Glomerular visceral epithelial cell (primary cell): ENCODE data around the gene SNUPN.
"Not testable (repeated sequence)": the region's sequence is repeated elsewhere in the genome, so short reads cannot be mapped to it uniquely, and the experiment has no call there.

Experiments used
- DNase-seq: peaks from one replicate; pipeline ENCODE4 v3.0.0-alpha.2; 2016; ENCODE audit errors: extremely low spot score

SNUPN gene

DNA sequence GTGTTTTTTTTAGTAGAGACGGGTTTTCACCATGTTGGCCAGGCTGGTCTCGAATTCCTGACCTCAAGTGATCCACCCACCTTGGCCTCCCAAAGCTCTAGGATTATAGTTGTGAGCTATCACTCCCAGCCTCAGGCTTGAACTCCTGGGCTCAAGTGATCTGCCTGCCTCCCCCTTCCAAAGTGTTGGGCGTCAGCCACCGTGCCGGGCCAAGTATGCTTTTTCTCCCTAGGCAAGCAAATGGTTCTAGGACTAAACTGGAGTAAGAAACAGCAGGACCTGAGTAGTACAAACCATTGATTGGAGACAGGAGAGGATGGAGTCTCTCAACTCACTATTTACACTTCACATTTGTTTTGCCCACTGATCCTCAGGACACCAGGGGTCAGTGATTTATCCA is 41.8 kb downstream of the SNUPN start:
- no peak for DNase-seq

DNA sequence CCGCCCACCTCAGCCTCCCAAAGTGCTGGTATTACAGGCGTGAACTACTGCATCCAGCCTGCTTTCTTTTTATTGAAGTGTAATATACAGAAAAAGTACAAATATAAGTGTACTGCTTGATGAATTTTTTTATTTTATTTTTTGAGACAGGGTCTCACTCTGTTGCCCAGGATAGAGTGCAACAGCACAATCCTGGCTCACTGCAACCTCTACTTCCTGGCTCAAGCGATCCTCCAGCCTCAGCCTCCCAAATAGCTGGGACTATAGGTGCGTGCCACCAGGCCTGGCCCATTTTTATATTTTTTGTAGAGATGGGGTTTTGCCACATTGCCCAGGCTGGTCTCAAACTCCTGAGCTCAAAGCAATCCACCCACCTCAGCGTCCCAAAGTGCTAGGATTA is 42.6 kb downstream of the SNUPN start:
- not testable (repeated sequence) for DNase-seq

DNA sequence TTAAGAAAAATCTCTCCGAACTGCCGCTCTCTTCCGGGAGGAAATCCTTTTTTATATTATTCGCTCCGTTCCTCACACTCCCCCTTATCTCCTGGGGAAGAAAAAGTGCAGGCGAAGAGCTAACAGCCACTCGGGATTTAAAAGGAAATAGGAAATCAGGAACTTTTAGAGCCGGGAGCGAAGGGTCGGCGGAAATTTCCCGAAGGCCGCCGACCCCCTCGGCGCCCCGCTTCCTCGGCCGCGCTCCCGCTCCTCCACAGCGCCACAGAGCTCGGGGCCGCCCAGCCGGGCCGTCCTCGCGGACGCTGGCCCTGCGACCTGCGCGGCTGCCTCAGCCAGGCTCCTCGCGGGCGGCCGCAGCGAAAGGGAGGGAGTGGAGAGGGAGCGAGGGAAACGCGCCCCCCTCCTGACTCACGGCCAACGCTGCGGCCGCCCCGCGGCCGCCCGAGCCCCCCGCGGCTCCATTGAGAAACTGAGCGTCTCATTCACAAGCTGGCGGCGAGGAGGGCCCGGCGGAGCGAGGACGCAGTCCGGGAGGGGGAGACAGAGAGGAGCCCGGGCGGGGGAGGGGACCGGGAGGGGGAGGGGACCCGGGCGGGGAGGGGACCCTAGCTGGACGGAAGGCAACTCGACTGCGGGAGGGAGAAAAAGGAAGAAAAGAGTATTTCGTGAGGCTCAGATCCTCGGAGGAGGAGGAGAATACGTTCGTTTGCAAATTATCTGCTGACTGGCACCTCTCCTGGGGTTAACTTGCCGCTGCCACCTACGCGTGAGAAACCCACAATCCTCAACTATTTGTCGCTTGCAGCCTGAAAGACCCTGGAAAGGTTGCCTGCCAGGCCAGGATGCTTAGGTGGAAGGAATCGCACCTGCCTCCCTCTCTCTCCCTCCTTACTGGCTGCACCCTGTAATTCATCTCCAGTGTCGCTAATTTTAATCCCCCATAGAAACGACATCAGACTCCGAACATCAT is 46.3 kb downstream of the SNUPN start, which contains the start of gene PTPN9:
Gene PTPN9 (minus strand): TSS at position 368 of the 973 bp plus-strand sequence. CDS start 539 bp downstream, outside the sequence.
- peak; percentile 84 for DNase-seq

DNA sequence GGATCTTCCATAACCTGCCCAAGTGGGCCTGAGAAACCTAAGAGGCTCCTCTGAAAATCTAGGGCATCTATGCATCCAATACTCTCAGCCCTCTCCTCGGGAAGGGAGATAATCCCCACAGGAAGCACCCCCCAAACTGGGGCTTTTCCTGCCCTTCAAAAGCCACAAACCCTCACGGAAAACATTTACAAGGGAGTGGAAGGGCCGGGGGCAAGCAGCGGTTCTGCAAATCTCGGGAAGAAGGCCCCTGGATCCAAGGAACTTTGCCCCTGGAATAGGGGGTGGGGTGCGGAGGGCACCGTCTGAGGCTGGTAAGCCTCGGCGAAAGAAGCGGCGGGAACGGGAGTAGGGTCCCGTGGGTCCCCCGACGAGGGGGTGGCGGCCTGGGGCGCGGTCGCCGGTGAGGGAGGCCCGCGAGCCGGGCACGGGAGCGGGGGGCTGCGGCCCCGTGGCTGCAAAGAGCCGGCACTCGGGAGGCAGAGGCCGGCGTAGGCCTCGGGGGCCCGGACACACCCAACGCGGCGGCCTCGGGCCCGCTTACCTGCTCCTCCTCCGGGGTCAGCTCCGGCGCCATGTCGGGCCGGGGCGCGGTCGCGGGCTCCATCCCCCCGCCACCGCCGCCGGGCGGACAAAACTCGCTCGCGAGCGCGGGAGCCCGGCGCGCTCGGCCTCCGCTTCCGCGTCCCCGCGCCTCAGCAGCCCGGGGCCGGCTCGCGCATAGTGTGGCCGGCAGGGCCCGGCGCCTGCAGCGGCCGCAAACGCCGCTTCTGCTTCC is 47.2 kb downstream of the SNUPN start:
- peak; percentile 30 for DNase-seq

DNA sequence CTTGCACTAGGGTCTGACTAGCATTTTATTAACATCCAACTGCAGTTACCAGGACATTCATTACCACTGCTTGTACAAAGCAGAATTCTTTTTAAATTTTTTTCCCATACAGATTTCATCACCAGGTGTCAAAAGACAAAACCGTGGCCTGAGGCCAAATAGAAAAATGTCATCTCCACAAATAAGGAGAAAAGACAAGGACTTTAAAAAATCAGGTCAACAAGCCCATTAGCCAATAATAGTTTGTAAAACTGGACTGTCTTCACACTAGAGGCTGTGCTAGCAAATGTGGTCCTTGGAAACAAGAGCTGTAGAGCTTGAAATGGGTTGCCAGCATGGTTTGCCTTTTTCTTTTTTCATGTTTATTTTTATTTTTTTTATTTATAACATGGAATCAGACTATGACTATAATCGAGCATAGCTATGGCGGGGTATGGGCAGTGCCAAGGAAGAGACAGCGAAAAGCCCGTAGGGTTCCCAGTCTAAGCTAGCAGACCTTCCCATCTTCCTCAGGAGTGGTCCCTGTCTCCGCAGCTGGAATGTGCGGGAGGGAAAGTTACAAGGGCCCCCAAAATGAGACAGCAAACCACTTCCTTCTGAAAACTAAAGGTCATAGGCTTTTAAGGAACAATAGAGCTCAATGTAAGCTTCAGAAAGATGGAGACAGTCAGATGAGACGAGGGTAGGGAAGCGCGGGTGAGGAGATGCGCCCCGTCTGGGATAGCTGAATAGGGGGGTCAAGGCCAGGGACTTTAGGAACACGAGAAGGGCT is 47.9 kb downstream of the SNUPN start:
- DNase-seq: peak; percentile 17

DNA sequence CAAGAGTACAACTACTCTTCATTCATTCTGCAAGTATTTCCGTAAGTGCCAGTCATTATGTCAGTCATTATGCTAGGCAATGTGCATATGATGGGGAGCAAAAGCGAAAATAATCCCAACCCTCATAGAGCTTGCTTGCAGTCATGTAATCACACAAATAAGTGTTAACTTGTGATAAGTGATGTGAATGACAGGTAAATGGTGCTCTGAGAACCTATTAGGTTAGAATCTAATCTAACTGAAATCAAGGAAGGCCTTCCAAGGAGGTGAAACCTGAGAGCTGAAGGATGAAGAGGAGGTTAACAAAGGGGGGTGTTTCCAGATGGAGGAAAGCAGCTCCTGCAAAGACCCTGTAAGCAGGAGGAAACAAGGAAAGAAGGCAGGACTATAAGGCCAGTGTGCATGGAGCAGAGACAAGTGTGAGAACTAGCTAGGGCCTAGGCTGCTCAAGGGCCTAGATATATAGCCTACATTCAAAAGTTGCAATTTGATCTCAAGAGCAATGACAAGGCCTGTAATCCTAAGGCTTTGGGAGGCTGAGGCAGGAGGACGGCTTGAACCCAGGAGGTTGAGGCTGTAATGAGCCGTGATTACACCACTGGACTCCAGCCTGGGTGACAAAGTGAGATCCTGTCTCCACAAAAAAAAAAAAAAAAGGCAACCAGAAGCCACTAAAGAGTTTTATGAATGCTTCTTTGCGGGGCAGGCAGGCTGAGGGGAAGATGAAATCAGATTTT is 51.7 kb downstream of the SNUPN start:
- DNase-seq: no peak

DNA sequence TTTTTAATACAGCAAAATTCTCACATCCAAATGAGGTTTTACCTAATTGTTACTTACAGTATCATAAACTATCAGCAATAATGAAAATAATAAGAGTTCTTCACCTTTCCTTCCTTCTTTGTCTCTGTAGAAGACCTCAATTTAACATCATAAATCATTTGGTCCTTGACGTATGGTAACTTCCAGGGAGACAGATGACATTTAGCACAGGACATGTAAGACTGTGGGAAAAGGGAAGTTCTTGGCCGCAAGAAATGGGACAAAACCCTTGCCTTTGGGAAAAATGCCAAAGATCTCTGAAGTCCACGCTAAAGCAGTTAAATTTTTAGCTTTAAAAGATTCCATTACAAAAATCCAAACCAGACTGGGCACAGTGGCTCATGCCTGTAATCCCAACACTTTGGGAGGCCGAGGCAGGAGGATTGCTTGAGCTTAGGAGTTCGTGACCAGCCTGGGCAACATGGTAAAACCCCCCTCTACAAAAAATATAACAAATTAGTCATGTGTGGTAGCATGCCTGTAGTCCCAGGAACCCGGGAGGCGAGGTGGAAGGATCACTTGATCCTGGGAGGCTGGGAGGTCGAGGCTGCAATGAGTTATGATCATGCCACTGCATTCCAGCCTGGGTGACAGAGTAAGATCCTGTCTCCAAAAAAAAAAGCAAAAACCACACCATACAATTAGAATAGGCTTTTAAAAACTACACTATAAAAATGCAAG is 55.2 kb downstream of the SNUPN start:
- no peak for DNase-seq

DNA sequence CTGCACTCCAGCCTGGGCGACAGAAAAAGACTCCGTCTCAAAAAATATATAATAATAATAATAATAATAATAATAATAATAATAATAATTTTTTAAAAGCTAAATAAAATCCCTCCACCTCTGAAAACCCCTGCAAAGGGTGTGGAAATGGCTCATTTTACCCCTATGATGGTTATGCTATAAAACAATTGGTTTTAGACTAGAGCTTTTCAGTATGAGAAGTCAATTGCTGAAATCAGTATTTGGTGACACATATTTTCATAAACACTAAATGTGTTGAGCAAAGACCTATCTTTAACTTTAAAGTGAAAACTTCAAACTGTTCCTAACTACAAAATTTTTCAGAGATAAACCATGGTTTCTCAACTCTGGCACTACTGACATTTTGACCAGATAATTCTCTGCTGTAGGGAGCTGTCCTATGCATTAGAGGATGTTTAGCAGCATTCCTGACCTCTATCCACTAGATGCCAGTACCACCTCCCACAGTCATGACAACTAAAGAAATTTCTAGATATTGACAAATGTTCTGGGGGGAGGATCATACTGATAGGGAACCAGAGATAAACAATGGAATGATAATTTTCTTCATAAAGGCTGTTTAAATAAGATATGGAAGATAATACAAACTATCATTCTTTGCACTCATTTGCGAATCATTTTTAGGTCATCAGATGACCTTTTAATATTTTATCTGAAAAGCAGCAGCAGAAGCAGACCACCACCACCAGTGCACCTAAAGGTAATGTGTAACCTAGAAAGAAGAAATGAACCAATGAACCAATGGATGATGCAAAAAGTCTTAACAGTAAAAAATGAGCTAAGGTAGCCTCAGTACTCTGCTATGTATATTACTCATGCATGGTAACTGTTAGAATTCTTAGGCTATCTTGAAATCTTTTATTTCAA is 60.2 kb downstream of the SNUPN start:
- DNase-seq: no peak

DNA sequence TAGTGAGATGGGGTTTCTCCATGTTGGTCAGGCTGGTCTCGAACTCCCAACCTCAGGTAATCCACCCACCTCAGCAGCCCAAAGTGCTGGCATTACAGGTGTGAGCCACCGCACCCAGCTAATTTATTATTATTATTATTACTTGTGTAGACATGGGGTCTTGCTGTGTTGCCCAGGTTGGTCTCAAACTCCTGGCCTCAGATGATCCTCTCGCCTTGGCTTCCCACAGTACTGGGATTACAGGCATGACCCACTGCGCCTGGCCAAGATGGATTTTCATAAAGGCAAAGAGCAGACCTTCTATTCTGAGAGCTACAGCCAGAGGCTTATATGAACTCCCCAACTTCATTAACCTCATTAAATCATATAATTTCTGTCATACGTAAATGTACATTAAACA is 63.6 kb downstream of the SNUPN start:
- no peak for DNase-seq

DNA sequence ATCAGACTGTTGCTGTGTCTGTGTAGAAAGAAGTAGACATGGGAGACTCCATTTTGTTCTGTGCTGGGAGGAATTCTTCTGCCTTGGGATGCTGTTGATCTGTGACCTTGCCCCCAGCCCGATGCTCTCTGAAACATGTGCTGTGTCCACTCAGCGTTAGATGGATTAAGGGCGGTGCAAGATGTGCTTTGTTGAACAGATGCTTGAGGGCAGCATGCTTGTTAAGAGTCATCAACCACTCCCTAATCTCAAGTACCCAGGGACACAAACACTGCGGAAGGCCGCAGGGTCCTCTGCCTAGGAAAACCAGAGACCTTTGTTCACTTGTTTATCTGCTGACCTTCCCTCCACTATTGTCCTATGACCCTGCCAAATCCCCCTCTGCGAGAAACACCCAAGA is 66.2 kb downstream of the SNUPN start:
- not testable (repeated sequence) for DNase-seq

DNA sequence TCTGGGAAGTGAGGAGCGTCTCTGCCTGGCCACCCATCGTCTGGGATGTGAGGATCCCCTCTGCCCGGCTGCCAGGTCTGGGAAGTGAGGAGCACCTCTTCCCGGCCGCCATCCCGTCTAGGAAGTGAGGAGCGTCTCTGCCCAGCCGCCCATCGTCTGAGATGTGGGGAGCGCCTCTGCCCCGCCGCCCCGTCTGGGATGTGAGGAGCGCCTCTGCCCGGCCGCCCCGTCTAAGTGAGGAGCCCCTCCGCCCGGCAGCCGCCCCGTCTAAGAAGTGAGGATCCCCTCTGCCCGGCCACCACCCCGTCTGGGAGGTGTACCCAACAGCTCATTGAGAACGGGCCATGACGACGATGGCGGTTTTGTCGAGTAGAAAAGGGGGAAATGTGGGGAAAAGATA is 66.6 kb downstream of the SNUPN start:
- not testable (repeated sequence) for DNase-seq

DNA sequence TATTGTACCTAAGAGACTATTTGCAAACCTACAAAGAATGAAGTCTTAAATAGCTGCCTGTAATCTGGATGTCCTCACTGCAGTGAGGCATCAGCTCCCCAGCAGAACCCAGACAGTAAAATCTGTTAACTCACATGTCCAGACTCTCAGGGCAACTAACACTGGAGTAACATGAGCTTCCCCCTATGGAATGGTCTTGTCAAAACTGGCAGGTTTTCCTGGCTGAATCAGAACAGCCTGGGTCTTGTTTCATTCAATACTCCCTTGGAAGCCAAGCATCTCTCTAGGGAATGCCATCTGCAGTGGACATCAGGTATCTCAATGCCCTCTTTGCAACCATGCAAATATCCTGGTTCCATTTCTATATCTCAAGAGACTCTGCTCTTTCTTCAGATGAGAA is 70.8 kb downstream of the SNUPN start:
- no peak for DNase-seq

DNA sequence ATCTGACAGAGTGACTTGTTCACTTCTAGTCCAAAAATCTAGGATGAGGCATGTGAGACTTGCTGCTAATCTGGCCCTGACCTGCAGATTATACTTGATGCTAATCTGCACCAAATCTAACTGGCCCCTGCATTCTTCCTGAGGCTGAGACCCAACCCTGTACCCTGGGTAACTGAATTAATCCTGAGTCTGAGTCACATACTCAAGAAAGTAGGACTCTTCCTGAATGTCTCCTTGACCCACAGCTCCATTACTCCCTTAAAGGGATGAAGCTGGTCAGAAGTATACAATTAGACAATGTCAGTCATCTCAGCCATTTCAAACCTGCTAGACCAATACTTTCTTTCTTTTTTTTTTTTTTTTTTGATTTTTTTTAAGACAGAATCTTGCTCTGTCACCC is 71.9 kb downstream of the SNUPN start:
- DNase-seq: no peak

DNA sequence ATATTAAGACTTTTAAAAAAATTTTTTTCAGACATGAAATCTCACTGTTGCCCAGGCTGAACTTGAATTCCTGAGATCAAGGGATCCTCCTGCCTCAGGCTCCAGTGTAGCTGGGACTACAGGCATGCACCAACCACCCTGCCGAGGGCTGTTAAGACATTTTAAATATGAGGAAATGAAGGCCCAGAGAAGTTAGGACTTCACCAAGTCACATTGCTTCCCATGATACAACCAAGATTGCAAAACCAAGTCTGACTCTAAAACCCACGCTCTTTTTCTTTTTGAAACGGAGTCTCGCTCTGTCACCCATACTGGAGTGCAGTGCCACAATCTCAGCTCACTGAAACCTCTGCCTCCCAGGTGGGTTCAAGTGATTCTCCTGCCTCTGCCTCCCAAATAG is 74.4 kb downstream of the SNUPN start:
- DNase-seq: no peak
